Measurements from ENCODE around the gene THSD4.

The THSD4 gene

DNA sequence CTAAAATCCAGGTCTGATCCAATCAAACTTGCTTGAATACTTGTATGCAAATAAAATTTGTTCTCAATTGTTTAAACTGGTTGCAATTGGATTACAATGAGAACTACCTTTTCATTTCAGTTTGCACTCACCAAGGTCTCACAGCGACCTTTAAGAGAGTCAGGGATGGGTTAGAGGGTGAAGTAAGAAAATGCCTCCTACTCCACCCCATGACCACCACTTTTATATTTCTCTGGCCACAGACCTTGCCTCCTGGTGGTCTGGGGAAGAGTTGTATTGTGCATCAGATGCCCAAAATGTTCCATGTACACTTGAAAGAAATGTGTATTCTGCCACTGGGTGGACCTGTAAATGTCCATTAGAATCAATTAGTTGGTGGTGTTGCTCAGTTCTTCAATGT, 16.4 kb upstream of the THSD4 start:
- DNase-seq = no peak

DNA sequence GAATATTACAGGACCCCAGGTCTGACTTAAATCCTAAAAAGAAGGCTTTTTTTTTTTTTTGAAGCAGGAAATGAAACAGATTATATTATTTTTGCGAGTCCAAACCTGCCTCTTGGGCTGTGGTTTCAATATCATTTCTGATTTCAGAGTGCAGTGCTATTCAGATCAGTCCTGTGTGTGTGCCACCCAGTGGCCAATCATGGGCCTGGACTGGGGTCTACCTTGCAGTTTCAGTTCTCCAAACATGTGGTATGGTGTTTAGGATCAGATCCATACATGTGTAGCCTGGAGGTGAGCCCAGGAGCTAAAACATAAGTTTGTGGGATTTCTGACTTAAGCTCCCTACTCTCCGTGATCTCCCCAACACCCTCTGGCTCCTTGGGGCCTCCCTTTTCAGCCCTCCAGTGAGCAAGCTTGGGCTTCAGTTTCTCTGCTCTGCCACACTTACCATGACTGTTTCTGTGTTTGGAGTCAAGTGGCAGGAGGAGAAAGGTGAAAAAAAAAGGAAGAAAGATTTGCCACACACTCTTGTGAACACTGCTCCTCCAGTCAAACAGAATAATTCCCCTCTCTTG, 12.1 kb upstream of the THSD4 start:
- DNase-seq = no peak

GRCh38 chr15:71104636-71105035, 10.6 kb upstream of the THSD4 start:
- DNase-seq = no peak

DNA sequence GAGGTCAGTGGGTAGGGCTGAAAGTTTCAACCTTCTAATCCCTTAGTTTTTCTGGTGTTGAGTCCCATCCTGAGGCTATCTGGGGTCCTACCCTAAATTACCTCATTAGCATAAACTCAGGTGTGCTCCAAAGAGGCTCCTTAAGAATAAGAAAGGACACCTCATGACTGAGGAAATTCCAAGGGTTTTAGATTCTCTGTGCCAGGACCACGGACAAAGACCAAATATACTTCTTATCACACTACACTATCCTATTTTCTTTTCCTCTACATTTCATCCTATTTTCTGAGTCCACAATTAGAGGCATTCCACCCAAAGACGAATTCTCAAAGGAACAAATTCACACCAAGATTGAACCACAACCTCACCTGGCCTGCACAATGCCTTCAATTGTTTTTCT, 9.8 kb upstream of the THSD4 start:
- no peak for DNase-seq

- DNase-seq = no peak
Measured at GRCh38 chr15:71106802-71107500, 8.3 kb upstream of the THSD4 start.

DNA sequence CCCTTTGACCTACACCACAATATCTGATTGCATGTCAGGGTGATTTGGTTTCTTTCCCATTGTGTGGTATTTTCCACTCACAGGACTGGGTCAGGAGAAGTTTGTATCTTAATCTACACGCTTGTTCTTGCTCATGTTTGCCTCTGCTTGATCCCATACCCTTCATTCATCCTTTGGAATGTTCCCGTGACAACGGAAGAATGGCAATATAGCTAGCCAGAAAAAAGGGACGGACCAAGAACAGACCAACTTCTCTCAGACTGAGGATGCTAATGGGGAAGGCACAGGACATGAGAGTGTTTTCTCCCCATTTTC, 7.8 kb upstream of the THSD4 start:
- DNase-seq = no peak

DNA sequence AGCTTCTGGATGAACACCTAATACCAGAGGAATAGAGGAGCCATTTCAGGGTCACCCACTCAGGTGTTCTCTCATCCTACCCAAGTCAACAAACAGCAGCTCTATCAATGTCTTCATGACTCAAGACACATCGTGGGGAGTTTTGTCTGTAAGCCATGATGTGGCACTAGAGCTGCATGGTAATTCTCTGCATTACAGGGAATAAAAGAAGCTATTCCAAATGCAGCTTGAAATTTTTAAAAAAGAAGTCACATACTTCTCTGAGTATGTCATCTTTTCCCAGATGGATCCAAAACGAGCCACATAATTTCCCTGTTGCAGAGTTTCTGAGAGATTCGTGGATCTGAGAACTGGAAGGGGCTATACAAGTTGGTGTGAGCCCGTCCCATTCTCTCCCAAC, 6.1 kb upstream of the THSD4 start:
- no peak for DNase-seq

- no peak for DNase-seq
Measured at GRCh38 chr15:71109905-71110304, 5.4 kb upstream of the THSD4 start.

GRCh38 chr15:71110405-71111180, 4.7 kb upstream of the THSD4 start:
- DNase-seq = no peak

GRCh38 chr15:71111181-71111565, 4.1 kb upstream of the THSD4 start:
- DNase-seq = no peak

DNA sequence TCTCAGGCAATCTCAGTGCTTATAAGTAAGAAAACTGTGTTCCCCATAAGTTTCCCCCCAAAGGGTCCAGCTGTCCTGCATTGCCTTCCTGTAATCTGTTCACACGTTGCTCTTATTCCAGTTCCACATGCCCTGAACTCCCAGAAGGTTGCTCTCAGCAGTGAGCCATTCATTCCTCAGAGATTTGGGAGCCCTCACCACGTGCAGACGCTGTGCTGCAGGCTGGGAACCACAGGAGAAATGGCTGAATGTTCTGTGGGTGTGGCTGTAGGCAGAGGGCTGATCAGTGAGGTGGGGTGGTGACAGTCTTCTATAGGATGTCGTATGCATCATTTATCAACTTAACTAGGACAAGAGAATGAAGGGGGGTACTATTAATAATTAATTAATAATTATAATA, 3.3 kb upstream of the THSD4 start:
- no peak for DNase-seq

GRCh38 chr15:71112429-71112828, 2.8 kb upstream of the THSD4 start:
- DNase-seq = no peak

GRCh38 chr15:71114066-71114680, 1.1 kb upstream of the THSD4 start:
- no peak for DNase-seq

DNA sequence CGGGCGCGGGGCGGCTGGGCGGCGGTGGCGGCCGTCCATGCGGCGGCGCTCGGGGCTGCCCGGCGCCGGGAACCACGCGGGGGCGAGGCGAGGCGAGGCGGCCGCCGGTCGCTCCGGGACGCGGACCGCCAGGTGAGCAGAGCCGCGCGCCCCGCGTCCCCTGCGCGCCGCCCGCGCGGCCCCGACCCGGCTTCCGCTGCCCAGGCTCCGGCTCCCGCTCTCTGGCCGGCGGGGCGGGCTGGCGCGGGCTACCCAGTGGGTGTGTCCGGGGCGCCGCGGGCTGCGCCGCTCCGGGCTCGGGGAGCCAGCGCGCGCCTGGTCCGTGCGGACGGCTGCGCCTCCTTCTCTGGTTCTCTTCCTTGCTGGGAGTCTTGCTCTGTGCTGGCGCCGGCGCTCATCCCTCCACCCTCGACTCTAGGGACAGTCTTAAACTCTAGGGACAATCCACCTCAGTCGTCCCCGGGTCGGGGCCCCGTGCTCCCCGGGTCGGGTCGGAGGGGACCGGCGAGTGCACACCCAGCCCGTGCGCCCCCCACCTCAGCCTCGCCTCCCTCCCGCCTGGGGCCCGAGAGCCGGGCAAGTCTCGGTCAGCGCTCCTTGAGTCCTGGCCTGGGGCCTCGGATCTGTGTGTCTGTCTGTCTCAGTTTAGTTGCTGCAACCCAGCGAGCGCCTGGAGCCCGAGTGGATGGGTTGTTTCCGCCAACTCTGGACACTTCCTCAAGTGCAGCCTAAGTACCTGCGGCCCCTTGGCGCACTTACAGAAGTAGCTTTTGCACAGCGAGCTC, 488 bp downstream of the THSD4 start:
- no peak for DNase-seq

DNA sequence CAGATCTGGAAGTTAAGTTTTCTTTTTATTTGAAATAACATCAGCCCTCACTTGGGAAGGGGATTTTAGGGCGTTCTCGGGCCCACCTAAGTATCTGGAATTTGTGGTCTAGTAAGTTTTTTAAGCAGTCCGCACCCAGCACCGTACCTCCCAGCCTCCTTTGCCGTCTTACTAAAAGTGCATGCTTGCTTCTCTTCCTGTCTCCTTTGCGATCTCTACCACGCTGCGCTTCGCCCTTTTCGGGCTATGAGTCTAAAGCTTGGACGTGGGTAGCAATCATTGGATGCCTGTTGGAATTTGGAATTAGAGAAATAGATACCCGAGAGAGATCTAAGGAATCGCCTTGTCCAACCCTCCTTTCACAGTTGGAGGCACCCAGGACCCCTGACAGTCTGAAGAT, 1.1 kb downstream of the THSD4 start:
- no peak for DNase-seq

DNA sequence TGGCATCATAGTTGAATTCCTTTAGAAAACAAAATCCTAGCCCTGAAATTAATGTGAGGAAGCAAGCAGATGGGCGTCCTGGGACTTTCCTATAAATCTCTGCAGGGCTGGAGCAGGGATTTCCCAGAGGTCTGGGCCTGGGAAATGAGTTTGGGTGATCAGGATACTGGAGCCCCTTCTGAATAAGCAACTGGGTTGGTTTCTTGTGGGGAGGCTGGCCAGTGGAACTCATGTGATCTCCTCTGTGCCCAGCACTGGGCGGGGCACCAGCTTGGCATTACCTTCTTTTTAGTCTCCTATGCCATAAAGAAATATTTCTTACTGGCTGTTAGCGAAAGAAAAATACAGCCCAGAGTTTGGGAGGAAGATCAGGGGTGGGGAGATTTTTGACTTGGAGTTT, 1.7 kb downstream of the THSD4 start:
- DNase-seq = no peak

DNA sequence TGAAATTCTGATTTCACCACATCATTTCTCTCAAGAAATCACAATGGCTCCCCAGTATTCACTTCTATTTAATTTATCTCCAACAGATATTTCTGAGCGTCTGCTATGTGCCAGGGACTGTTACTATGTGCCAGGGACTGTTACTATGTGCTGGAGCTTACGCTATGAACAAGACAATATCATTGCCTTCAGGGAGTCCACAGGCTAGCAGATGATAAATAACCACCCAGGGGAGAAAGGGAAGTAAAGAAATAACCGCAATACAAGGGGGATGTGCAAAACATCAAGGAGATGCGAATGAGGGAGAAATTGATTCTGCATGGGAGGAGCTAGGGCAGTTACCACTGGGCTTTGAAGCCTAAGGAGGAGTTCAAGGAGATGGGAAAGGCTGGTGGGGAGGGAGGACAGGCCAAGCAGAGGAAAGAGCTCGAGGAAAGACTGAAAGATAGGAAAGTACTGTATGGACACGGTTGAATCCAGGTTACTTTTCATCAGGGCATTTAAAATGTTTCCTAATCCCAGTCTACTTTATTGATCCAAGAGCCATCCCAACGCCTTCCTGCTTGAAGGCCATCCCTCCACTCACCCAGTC, 2.5 kb downstream of the THSD4 start:
- no peak for DNase-seq

- DNase-seq = no peak
Measured at GRCh38 chr15:71118345-71118744, 3.1 kb downstream of the THSD4 start.

- DNase-seq = no peak
Measured at GRCh38 chr15:71118881-71119632, 3.8 kb downstream of the THSD4 start.

DNA sequence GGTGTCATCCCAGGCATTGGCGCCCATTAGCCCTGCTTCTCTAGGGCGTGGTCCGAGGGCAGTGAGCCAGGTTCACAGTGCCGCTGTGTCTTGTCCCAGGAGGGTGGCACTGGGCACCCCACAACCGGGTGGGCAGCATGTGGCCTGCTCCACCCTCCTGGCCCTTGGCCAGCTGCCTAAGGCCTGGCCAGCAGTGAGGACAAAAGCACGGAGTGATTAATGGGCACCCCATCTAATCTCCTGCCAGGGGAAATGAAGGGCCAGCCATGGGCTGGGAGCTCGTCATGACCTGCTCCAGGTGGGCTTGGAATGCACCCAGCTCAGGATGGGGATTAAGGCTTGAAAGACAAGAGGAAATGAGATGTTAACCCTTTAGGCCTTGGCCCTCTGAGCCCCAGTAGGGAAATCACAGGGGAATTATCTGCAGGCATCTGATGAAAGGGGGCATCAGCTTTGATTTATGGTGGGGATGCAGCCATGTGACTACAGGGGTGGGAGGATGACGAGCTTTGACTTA, 5.2 kb downstream of the THSD4 start:
- no peak for DNase-seq

DNA sequence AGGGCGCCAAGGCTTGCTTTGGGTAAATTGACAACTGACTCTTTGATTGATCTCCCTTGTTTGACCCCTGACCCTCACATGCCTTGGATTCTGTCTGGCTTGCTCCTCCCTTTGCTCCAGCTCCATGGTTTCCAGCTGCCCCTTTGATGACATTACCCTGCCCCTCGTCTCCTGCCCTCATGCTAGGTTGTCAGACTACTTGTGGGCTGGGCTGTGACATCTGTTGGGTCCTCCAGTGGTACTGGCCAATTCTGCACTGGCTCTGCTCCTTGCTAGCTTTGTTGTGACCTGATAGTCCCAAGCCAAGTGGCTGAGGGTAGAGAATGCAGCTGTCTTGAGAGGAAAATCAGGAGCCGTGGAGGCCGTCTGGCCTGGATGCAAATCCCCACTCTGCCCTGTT, 6.2 kb downstream of the THSD4 start:
- no peak for DNase-seq

Measured in CD4-positive, alpha-beta T cell treated with Interleukin-12 subunit alpha and Interleukin-12 subunit beta, for 1 hour (primary cell).